ENCODE measurements around the gene MGAT1. TPM values are rescaled to one million over a fixed set of nuclear protein-coding genes. Genes with fewer than 3 reads are reported as not detected.

Gene MGAT1
- 78.6 TPM for polyA plus RNA-seq (2013, experiment 1 of 2)
- polyA plus RNA-seq (2013, experiment 2 of 2), result 67.6 TPM

GRCh38 chr5:180802325-180803180, at the start of gene MGAT1:
Gene MGAT1 (minus strand): TSS chr5:180802806. CDS start chr5:180792971, 9,835 bp downstream.
- Histone ChIP-seq H3K36me3 (ENCODE audit: control insufficient read depth, insufficient read depth, low read length) (peaks cover 34% of the 10 kb centered on the region), H3K4me1 (ENCODE audit: control insufficient read depth, insufficient read depth, low read length, poor library complexity, severe bottlenecking) (peaks cover 51% of the 10 kb centered on the region), H3K4me3 (ENCODE audit: extremely low read depth, insufficient read depth, low read length, poor library complexity, severe bottlenecking) (peak within 1 kb of the TSS; percentile 81), H3K9me3 (ENCODE audit: control insufficient read depth, low read length) (no peaks in the 10 kb centered on the region), H3K27ac (ENCODE audit: low read depth, low read length, severe bottlenecking) (peak within 1 kb of the TSS; percentile 88)
- WGBS, 2 experiments (ENCODE audit: insufficient coverage in 2 of 2), result 0 to 1% methylated on average over 30 to 48 of the region's 87 CpGs

- H3K4me3 ChIP-seq (ENCODE audit: extremely low read depth, insufficient read depth, low read length, poor library complexity, severe bottlenecking), result no peak overlapping the region
- H3K27ac ChIP-seq (ENCODE audit: low read depth, low read length, severe bottlenecking), result no peak overlapping the region
- peaks cover 47% of the 10 kb centered on the region for H3K9me3 ChIP-seq (ENCODE audit: control insufficient read depth, low read length)
- WGBS, 2 experiments (ENCODE audit: insufficient coverage in 2 of 2), result 92 to 100% methylated on average over 3 to 6 of the region's 10 CpGs
- H3K4me1 ChIP-seq (ENCODE audit: control insufficient read depth, insufficient read depth, low read length, poor library complexity, severe bottlenecking), result no peaks in the 10 kb centered on the region
- peaks cover 82% of the 10 kb centered on the region for H3K36me3 ChIP-seq (ENCODE audit: control insufficient read depth, insufficient read depth, low read length)
Measured at GRCh38 chr5:180850434-180851078, 48.0 kb upstream of the MGAT1 start.

DNA sequence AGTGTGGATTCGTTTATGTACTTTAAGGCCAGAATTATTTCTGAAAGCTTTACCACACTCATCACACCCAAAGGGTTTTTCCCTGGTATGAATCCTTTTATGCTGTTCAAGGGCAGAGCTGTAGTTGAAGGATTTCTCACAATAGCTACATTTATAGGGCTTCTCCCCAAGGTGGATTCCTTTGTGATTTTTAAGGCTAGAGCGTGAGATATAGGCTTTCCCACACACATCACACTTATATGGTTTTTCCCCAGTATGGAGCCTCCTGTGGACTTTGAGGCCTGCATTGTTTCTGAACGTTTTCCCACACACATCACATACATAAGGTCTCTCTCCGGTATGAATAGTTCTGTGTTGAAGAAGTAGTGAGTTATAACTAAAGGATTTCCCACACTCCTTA, 47.2 kb upstream of the MGAT1 start:
- Histone ChIP-seq H3K4me3 (ENCODE audit: extremely low read depth, insufficient read depth, low read length, poor library complexity, severe bottlenecking) (no peak overlapping the region), H3K4me1 (ENCODE audit: control insufficient read depth, insufficient read depth, low read length, poor library complexity, severe bottlenecking) (no peaks in the 10 kb centered on the region), H3K36me3 (ENCODE audit: control insufficient read depth, insufficient read depth, low read length) (peaks cover 76% of the 10 kb centered on the region), H3K27ac (ENCODE audit: low read depth, low read length, severe bottlenecking) (no peak overlapping the region), H3K9me3 (ENCODE audit: control insufficient read depth, low read length) (peaks cover 49% of the 10 kb centered on the region)
- 80% methylated on average over 1 of the region's 4 CpGs; no CpG with 5 or more reads in 1 of the 2 experiments for WGBS, 2 experiments (ENCODE audit: insufficient coverage in 2 of 2)

DNA sequence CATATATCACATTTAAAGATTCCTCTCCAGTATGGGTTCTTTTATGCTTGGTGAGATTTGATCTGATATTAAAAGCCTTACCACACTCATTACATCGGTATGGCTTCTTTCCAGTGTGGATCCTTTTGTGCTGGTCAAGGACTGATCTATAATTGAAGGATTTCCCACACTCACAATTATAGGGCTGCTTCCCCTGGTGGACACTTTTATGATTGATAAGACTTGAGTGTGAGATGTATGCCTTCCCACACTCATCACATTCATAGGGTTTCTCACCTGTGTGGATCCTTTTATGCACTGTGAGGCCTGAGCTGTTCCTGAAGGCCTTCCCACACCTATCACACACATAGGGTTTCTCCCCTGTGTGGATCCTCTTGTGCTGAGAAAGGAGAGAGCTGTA, 46.3 kb upstream of the MGAT1 start:
- WGBS, 2 experiments (ENCODE audit: insufficient coverage in 2 of 2), result no CpG with 5 or more reads among the region's 1 CpG
- no peak overlapping the region for H3K4me3 ChIP-seq (ENCODE audit: extremely low read depth, insufficient read depth, low read length, poor library complexity, severe bottlenecking)
- peaks cover 69% of the 10 kb centered on the region for H3K36me3 ChIP-seq (ENCODE audit: control insufficient read depth, insufficient read depth, low read length)
- H3K9me3 ChIP-seq (ENCODE audit: control insufficient read depth, low read length), result peaks cover 49% of the 10 kb centered on the region
- H3K4me1 ChIP-seq (ENCODE audit: control insufficient read depth, insufficient read depth, low read length, poor library complexity, severe bottlenecking), result no peaks in the 10 kb centered on the region
- no peak overlapping the region for H3K27ac ChIP-seq (ENCODE audit: low read depth, low read length, severe bottlenecking)

DNA sequence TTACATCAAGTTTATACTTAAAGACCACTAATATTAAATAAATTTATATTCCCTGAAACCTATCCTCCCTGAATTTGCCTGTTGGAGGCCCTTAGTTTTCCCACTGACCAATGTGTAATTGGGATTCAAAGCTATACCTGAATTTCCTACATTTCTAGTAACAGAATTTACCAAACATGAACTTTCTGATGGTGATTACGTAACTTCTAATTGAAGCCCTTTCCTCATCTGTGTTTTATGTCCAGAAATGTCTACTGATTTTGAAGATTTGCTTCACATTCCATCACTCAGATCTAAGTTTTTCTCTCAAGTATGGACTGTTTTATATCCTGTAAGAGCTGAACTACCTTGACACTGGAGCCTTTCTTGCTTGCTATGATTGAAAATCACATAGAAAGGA, 45.7 kb upstream of the MGAT1 start:
- Histone ChIP-seq H3K27ac (ENCODE audit: low read depth, low read length, severe bottlenecking) (no peak overlapping the region), H3K36me3 (ENCODE audit: control insufficient read depth, insufficient read depth, low read length) (peaks cover 67% of the 10 kb centered on the region), H3K9me3 (ENCODE audit: control insufficient read depth, low read length) (peaks cover 49% of the 10 kb centered on the region), H3K4me3 (ENCODE audit: extremely low read depth, insufficient read depth, low read length, poor library complexity, severe bottlenecking) (no peak overlapping the region), H3K4me1 (ENCODE audit: control insufficient read depth, insufficient read depth, low read length, poor library complexity, severe bottlenecking) (no peaks in the 10 kb centered on the region)
- 67 to 100% methylated on average over 1 of the region's 1 CpG for WGBS, 2 experiments (ENCODE audit: insufficient coverage in 2 of 2)

- H3K9me3 ChIP-seq (ENCODE audit: control insufficient read depth, low read length), result peaks cover 49% of the 10 kb centered on the region
- no peak overlapping the region for H3K4me3 ChIP-seq (ENCODE audit: extremely low read depth, insufficient read depth, low read length, poor library complexity, severe bottlenecking)
- peaks cover 58% of the 10 kb centered on the region for H3K36me3 ChIP-seq (ENCODE audit: control insufficient read depth, insufficient read depth, low read length)
- no peaks in the 10 kb centered on the region for H3K4me1 ChIP-seq (ENCODE audit: control insufficient read depth, insufficient read depth, low read length, poor library complexity, severe bottlenecking)
- H3K27ac ChIP-seq (ENCODE audit: low read depth, low read length, severe bottlenecking), result no peak overlapping the region
- 50% methylated on average over 2 of the region's 3 CpGs for WGBS, 2 experiments (ENCODE audit: insufficient coverage in 2 of 2)
Measured at GRCh38 chr5:180847026-180847425, 44.4 kb upstream of the MGAT1 start.

GRCh38 chr5:180844858-180845257, 42.3 kb upstream of the MGAT1 start:
- peaks cover 37% of the 10 kb centered on the region for H3K36me3 ChIP-seq (ENCODE audit: control insufficient read depth, insufficient read depth, low read length)
- peaks cover 31% of the 10 kb centered on the region for H3K9me3 ChIP-seq (ENCODE audit: control insufficient read depth, low read length)
- no peak overlapping the region for H3K4me3 ChIP-seq (ENCODE audit: extremely low read depth, insufficient read depth, low read length, poor library complexity, severe bottlenecking)
- WGBS, 2 experiments (ENCODE audit: insufficient coverage in 2 of 2), result 100% methylated on average over 1 of the region's 1 CpG; no CpG with 5 or more reads in 1 of the 2 experiments
- no peak overlapping the region for H3K27ac ChIP-seq (ENCODE audit: low read depth, low read length, severe bottlenecking)
- H3K4me1 ChIP-seq (ENCODE audit: control insufficient read depth, insufficient read depth, low read length, poor library complexity, severe bottlenecking), result no peaks in the 10 kb centered on the region

- 33 to 43% methylated on average over 1 to 2 of the region's 3 CpGs for WGBS, 2 experiments (ENCODE audit: insufficient coverage in 2 of 2)
- peaks cover 26% of the 10 kb centered on the region for H3K9me3 ChIP-seq (ENCODE audit: control insufficient read depth, low read length)
Measured at GRCh38 chr5:180844432-180844831, 41.8 kb upstream of the MGAT1 start.

GRCh38 chr5:180839935-180840334, 37.3 kb upstream of the MGAT1 start:
- Histone ChIP-seq H3K4me1 (ENCODE audit: control insufficient read depth, insufficient read depth, low read length, poor library complexity, severe bottlenecking) (no peaks in the 10 kb centered on the region), H3K4me3 (ENCODE audit: extremely low read depth, insufficient read depth, low read length, poor library complexity, severe bottlenecking) (no peak overlapping the region), H3K27ac (ENCODE audit: low read depth, low read length, severe bottlenecking) (no peak overlapping the region), H3K36me3 (ENCODE audit: control insufficient read depth, insufficient read depth, low read length) (no peaks in the 10 kb centered on the region), H3K9me3 (ENCODE audit: control insufficient read depth, low read length) (no peaks in the 10 kb centered on the region)
- WGBS, 2 experiments (ENCODE audit: insufficient coverage in 2 of 2), result 90 to 100% methylated on average over 3 of the region's 3 CpGs

More at GRCh38 chr5:180844432-180844831, 41.8 kb upstream of the MGAT1 start:
- Histone ChIP-seq H3K4me1 (ENCODE audit: control insufficient read depth, insufficient read depth, low read length, poor library complexity, severe bottlenecking) (no peaks in the 10 kb centered on the region), H3K36me3 (ENCODE audit: control insufficient read depth, insufficient read depth, low read length) (peaks cover 32% of the 10 kb centered on the region), H3K27ac (ENCODE audit: low read depth, low read length, severe bottlenecking) (no peak overlapping the region), H3K4me3 (ENCODE audit: extremely low read depth, insufficient read depth, low read length, poor library complexity, severe bottlenecking) (no peak overlapping the region)

DNA sequence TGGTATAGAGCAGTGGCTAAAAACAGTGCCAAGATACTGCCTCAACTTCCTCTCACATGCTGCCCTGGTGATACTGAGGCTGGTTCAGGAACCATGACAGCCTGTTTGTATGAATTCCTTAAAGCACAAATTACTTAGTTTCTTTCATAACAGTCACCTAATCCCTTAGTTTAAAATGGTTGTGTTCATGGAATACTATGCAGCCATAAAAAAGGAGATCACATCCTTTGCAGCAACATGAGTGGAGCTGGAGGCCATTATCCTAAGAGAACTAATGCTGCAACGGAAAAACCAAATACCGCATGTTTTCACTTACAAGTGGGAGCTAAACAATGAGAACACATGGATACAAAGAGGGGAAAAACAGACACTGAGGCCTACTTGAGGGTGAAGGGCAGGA, 36.6 kb upstream of the MGAT1 start:
- Histone ChIP-seq H3K9me3 (ENCODE audit: control insufficient read depth, low read length) (no peaks in the 10 kb centered on the region), H3K4me1 (ENCODE audit: control insufficient read depth, insufficient read depth, low read length, poor library complexity, severe bottlenecking) (no peaks in the 10 kb centered on the region), H3K4me3 (ENCODE audit: extremely low read depth, insufficient read depth, low read length, poor library complexity, severe bottlenecking) (no peak overlapping the region), H3K27ac (ENCODE audit: low read depth, low read length, severe bottlenecking) (no peak overlapping the region), H3K36me3 (ENCODE audit: control insufficient read depth, insufficient read depth, low read length) (peaks cover 4% of the 10 kb centered on the region)
- 91 to 95% methylated on average over 2 of the region's 2 CpGs for WGBS, 2 experiments (ENCODE audit: insufficient coverage in 2 of 2)
